Muscle of arm (tissue), 12 donors: Measurements from ENCODE around the gene TBCB. TPM values are rescaled to one million over a fixed set of nuclear protein-coding genes. Genes with fewer than 3 reads are reported as not detected.
"Not testable (repeated sequence)": the region's sequence is repeated elsewhere in the genome, so short reads cannot be mapped to it uniquely, and the experiment has no call there.

Source experiments
- DNase-seq: peaks from one replicate; pipeline ENCODE4 v3.0.0-alpha.2; 2013
- polyA plus RNA-seq, 12 donors: library from polyadenylated mRNA; unstranded; fragments of 120-200 nt; gene quantifications; one replicate each; pipeline ENCODE4 v1.2.1, GENCODE V29; 2013; ENCODE audit not compliant: insufficient read length in 12 of 12

TBCB gene
- polyA plus RNA-seq, 12 donors: 54.6 to 85.5 (median 75.2) TPM; not detected in 1

DNA sequence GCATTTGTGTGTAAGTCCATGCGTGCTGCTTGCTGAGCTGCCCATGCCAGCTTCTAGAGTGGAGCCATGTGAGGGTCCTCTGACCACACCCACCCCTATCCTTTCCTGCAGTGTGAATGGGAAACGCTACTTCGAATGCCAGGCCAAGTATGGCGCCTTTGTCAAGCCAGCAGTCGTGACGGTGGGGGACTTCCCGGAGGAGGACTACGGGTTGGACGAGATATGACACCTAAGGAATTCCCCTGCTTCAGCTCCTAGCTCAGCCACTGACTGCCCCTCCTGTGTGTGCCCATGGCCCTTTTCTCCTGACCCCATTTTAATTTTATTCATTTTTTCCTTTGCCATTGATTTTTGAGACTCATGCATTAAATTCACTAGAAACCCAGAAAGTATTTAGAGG lies 10.3 kb downstream of the TBCB start:
- DNase-seq: no peak

GRCh38 chr19:36128392-36128736 lies 13.1 kb downstream of the TBCB start:
- DNase-seq: no peak

- DNase-seq: not testable (repeated sequence)
These were observed 16.0 kb downstream of the TBCB start for GRCh38 chr19:36131221-36131620.

GRCh38 chr19:36134867-36135266 lies 19.6 kb downstream of the TBCB start:
- DNase-seq: not testable (repeated sequence)

DNA sequence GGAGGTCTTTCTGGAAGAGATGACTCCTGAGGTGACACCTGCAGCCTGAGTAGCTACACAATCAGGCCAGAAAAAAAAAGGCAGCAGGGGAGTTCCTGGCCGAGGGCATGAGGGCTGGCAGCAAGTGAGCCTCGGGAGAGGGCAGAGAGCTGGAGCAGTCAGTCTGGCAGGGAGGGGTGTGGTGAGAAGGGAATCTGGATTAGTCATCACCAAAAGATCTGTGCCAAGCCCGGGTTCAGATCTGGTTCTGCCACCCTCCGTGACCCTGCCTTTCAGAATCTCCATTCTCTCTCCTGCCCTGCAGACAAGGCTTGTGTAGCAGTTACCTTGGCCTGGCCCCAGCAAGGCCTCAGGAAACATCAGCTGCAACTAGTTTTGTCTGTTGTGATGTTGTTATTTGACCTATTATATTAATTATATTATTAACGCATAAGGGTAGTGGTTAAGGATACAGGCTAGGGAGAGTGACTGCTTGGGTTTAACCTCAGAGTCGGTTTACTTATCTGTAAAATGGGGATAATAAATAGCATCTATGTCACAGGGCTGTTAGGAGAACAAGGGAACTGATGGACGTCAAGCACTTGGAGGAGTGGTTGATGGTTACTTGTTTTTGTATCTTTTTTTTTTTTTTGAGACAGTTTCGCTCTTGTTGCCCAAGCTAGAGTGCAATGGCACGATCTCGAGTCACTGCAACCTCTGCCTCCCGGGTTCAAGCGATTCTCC lies 21.9 kb downstream of the TBCB start:
- no peak for DNase-seq

DNA sequence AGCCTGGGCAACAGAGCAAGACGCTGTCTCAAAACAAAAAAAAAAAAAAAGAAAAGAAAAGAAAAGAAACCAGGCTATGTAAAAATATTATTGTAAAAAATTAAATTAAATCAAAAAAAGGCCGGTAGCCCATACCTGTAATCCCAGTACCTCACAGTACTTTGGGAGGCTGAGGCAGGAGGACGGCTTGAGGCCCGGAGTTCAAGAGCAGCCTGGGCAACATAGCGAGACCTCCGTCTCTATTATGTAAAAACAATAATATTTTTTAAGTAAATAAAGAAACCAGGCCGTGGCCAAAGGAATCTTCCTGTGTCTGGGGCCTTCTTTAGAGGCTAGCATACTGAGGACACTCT lies 23.8 kb downstream of the TBCB start:
- DNase-seq: no peak

GRCh38 chr19:36139473-36140303 lies 24.4 kb downstream of the TBCB start, which contains the start of gene CAPNS1:
CAPNS1 (plus strand) TSS chr19:36140066; CDS start chr19:36141012, 946 bp downstream.
- DNase-seq: peak; percentile 99

DNA sequence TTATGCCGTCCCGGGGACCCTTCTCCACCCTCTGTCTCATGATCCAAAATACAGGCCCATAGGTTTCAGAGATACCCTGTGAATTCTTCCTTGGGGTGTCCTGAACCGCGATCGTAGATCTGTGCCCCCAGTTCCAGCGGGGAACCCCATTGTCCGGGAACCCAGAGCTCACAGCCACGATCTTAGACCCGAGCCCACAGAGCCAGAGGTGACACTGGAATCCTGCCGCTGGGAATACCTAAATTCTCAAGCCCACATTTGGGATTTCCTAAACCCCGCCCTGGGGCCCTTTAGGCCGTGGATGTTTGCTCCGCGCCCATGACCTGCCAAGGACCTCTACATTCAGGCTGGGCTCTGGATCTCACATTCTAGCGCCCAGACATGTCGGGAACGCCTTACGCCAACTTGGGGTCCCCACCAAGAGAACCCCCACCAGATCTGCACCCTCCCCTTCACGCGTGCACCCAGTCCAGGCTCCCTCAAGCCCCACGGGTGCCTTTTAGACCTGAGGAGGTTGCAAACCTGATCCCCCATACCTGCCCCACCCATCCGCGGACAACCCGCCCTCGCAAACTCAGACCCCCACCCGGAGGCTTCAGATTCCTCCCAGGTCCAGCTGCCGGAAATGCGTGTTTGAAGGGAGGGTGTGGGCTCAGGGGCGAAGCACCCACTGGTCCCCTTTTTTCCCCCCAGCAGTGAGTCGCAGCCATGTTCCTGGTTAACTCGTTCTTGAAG lies 25.2 kb downstream of the TBCB start:
- DNase-seq: peak; percentile 60

DNA sequence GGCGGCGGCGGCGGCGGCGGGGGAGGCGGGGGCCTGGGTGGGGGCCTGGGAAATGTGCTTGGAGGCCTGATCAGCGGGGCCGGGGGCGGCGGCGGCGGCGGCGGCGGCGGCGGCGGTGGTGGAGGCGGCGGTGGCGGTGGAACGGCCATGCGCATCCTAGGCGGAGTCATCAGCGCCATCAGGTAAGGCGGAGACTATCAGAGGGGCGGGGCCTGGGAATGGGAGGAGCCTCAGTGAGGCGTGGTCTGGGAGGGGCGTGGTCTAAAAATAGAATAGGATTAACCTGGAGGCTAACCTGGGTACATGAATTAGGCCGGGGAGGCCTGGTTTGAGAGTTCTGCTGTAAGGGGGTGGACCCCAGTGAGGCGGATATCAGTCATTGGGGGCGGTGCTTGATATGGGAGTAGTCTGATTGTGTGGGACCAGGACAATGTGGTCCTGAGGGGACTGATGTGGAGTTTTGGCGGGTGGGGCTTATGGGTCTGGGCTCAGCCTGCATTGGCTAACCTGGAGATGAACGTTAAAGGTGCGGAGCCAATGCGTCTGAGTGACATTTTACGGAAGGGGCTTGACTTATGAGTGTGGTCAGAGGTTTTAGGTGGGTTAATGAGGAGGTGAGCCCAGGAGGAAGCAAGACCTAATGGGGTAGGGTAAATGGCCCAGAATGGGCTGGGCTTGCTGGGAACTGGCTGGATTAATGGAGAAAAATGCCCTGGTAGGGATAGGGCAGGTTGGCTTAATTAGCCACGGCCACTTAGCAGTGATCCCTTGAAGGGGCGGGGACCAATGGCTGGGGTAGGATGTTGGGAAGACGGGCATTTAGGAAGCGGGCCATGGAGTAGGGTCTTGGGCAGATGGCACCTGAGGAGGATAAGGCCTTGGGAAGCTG lies 26.0 kb downstream of the TBCB start:
- peak; percentile 76 for DNase-seq

DNA sequence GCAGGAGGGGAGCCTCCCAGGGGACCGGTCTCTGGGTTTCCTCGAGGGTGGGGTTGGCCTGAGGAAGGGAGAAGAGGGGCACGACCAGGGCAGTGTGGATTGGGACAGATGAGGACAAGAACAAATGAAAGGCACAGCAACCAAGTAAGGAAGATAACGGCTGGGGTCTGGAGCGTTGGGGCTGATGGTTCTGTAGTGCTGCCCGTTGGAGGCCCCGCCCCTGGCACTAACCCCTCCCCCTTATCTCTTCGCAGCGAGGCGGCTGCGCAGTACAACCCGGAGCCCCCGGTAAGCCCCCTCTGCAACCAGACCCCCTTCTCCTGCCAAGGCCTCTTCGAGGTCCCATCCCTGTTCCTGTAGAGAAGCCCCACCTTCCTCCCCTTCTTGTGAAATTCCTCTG lies 26.8 kb downstream of the TBCB start:
- DNase-seq: no peak

DNA sequence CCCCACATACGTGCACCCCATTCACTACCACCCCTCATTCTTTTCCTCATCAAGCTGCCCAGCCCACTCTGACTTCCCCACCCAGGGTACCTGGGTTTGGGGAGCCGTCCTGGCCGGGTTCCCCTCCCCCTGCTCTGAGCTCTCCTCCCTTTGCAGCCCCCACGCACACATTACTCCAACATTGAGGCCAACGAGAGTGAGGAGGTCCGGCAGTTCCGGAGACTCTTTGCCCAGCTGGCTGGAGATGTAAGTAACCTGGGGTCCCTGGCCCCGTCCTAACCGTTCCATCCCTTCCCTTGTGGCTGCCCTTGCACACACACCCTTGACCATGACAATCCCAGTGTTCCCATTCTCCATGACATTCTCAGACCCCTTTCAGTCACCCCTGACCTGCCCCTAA lies 27.2 kb downstream of the TBCB start:
- no peak for DNase-seq

DNA sequence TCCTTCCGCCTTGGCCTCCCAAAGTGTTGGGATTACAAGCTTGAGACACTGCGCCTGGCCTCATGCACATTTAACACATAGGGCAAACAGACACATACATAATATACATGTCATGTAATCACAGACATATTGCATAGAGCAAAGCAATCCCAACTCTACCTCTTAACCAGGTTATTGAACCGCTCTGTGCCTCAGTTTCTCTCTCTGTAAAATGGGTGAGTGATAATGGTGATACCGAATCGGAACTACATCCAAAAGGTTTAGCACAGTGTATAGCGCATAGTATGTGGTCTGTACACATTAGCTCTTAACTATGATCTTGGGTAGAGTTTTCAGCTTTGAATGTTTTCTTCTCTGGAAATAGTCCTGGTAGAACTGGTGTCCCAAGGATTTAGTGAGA lies 29.4 kb downstream of the TBCB start:
- no peak for DNase-seq

- DNase-seq: no peak
These were observed 34.6 kb downstream of the TBCB start for GRCh38 chr19:36149673-36150406.

DNA sequence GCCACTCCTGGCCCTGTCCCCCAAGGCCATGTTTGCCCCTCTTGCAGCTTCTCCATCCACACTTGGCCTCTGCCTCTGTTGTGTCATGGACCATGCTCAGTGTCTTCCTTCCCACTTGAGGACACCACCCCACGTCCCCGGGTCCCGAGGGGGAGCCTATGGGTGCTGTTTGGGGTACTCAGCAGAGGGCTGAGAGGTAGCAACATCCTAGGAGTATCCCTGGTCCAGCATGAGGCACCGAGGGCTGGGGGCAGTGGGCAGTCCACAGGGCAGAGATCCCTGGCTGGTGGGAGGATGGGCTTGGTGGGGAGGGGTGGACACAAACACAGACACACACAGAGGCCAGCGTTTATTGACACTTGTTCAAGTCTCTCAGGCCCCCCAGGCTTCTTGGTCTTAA lies 35.3 kb downstream of the TBCB start:
- no peak for DNase-seq

- peak; percentile 65 for DNase-seq
These were observed 36.1 kb downstream of the TBCB start for GRCh38 chr19:36151144-36152018.

GRCh38 chr19:36152019-36152351 lies 36.7 kb downstream of the TBCB start:
- no peak for DNase-seq

- DNase-seq: peak; percentile 78
These were observed 37.3 kb downstream of the TBCB start, which contains the start of gene COX7A1 for GRCh38 chr19:36152352-36153091. COX7A1 (minus strand) TSS chr19:36152447; CDS start chr19:36152407, 40 bp downstream.

- DNase-seq: no peak
These were observed 37.9 kb downstream of the TBCB start for GRCh38 chr19:36153126-36153525.
